Stimulated activated CD4-positive, alpha-beta T cell treated with anti-CD3 and anti-CD28 coated beads, Interleukin-12 subunit alpha, Interleukin-12 subunit beta, amount 100 ng/mL, for 24 hours (primary cell): ENCODE results near the gene ABHD15.

Experiments used
- DNase-seq, 2 experiments: peaks; one replicate each; pipeline ENCODE4 v3.0.0-alpha.2; 2020; ENCODE audit warnings: low read depth in 2 of 2

Gene ABHD15

GRCh38 chr17:29566473-29567303, at the start of gene ABHD15:
ABHD15 (minus strand) TSS chr17:29567037; CDS start chr17:29566966, 71 bp downstream.
- DNase-seq: peak in 1 of 2 experiments; percentile 51

GRCh38 chr17:29615492-29616299, 48.9 kb upstream of the ABHD15 start:
- peak; percentile 59 to 78 for DNase-seq

GRCh38 chr17:29615048-29615385, 48.2 kb upstream of the ABHD15 start:
- no peak for DNase-seq

GRCh38 chr17:29614349-29615047, 47.7 kb upstream of the ABHD15 start:
- no peak for DNase-seq

- no peak for DNase-seq
Measured at GRCh38 chr17:29613856-29614255, 47.0 kb upstream of the ABHD15 start.

- DNase-seq: peak; percentile 86 to 97
Measured at GRCh38 chr17:29613352-29613837, 46.6 kb upstream of the ABHD15 start.

GRCh38 chr17:29612404-29613280, 45.8 kb upstream of the ABHD15 start:
- DNase-seq: no peak

GRCh38 chr17:29612094-29612403, 45.2 kb upstream of the ABHD15 start:
- DNase-seq: no peak

GRCh38 chr17:29611351-29612093, 44.7 kb upstream of the ABHD15 start:
- no peak for DNase-seq

GRCh38 chr17:29610395-29610794, 43.6 kb upstream of the ABHD15 start:
- no peak for DNase-seq

- no peak for DNase-seq
Measured at GRCh38 chr17:29608986-29609385, 42.1 kb upstream of the ABHD15 start.

- no peak for DNase-seq
Measured at GRCh38 chr17:29607557-29608195, 40.8 kb upstream of the ABHD15 start.

- DNase-seq: no peak
Measured at GRCh38 chr17:29603109-29603674, 36.4 kb upstream of the ABHD15 start.

- DNase-seq: no peak
Measured at GRCh38 chr17:29597361-29598172, 30.7 kb upstream of the ABHD15 start.

GRCh38 chr17:29596811-29597210, 30.0 kb upstream of the ABHD15 start:
- DNase-seq: no peak

- DNase-seq: no peak
Measured at GRCh38 chr17:29595943-29596774, 29.3 kb upstream of the ABHD15 start.

GRCh38 chr17:29595107-29595942, 28.5 kb upstream of the ABHD15 start:
- DNase-seq: no peak
